Thoracic aorta (tissue), 2 donors: ENCODE results near the gene ARHGEF28. TPM values are rescaled to one million over a fixed set of nuclear protein-coding genes. Genes with fewer than 3 reads are reported as not detected.

Experiments used
- ATAC-seq: fragments of 150-250 bp; one replicate; pipeline ENCODE4 v1.8.0; 2017; ENCODE audit warnings: low read depth; ENCODE audit not compliant: insufficient number of reproducible peaks, low FRiP score
- DNase-seq: peaks from one replicate; pipeline ENCODE4 v3.0.0-alpha.2; 2020; ENCODE audit warnings: low spot score
- H3K27ac ChIP-seq, 2 donors: fragments of 200-600 bp; sonication (generic); 1 replicate in 1 of 2; 2 replicates in 1 of 2; pipeline ENCODE4 v1.5.1; 2016; ENCODE audit warnings: mild to moderate bottlenecking in 2 of 2, moderate library complexity in 2 of 2
- H3K27me3 ChIP-seq: fragments of 200-600 bp; sonication (generic); replicated peaks from 2 replicates; pipeline ENCODE4 v1.6.0; 2016; ENCODE audit warnings: mild to moderate bottlenecking; ENCODE audit not compliant: insufficient read depth
- H3K36me3 ChIP-seq: fragments of 200-600 bp; sonication (generic); one replicate; pipeline ENCODE4 v1.5.1; 2016
- H3K4me1 ChIP-seq, 2 donors: fragments of 200-600 bp; sonication (generic); 1 replicate in 1 of 2; 2 replicates in 1 of 2; pipeline versions ENCODE4 v1.5.1 to v1.6.0; 2016; ENCODE audit warnings: low read depth in 2 of 2, mild to moderate bottlenecking in 1 of 2; ENCODE audit not compliant: control insufficient read depth in 1 of 2
- H3K4me3 ChIP-seq: fragments of 200-600 bp; sonication (generic); 2 replicates; pipeline ENCODE4 v1.5.1; 2016; ENCODE audit warnings: mild to moderate bottlenecking
- H3K9me3 ChIP-seq: fragments of 200-600 bp; sonication (generic); 2 replicates; pipeline ENCODE4 v1.5.1; 2016
- total RNA-seq, 2 donors: library from RNA; depleted of rRNA; stranded (reverse); fragments of >200 nt; gene quantifications; one replicate each; pipeline versions ENCODE4 v1.1.0 to v1.2.3, GENCODE V29; 2016
- TF ChIP-seq, protein P1 (sequence below): fragments of 200-600 bp; sonication (generic); IDR thresholded peaks from one replicate; pipeline ENCODE4 v1.5.1; 2019; ENCODE audit warnings: antibody characterized with exemption

The ARHGEF28 gene
- total RNA-seq, 2 donors from 2014 or later = 35.5 to 40.8 TPM

DNA sequence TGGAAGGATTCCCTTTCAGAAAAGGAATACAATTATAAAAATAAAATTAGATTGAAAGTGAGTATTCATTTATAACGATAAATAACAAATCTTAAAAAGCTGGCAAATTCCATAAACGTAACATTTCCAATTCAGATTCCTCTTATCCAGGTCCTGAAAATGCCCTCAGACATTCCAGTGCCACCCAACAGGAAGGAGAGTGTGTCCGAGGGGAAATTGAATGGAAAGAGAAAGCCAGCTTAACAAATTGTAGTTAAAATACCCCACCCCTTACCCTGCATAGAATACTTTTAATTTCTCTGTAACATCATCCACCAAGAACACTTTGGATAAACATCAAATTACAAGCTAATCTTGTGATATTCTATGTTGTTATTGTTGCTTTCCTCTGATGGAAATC is 72.0 kb downstream of the ARHGEF28 start:
- TF ChIP-seq, protein P1, sequence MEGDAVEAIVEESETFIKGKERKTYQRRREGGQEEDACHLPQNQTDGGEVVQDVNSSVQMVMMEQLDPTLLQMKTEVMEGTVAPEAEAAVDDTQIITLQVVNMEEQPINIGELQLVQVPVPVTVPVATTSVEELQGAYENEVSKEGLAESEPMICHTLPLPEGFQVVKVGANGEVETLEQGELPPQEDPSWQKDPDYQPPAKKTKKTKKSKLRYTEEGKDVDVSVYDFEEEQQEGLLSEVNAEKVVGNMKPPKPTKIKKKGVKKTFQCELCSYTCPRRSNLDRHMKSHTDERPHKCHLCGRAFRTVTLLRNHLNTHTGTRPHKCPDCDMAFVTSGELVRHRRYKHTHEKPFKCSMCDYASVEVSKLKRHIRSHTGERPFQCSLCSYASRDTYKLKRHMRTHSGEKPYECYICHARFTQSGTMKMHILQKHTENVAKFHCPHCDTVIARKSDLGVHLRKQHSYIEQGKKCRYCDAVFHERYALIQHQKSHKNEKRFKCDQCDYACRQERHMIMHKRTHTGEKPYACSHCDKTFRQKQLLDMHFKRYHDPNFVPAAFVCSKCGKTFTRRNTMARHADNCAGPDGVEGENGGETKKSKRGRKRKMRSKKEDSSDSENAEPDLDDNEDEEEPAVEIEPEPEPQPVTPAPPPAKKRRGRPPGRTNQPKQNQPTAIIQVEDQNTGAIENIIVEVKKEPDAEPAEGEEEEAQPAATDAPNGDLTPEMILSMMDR = no peak
- no peaks in the 10 kb centered on the region for H3K36me3 ChIP-seq
- H3K4me3 ChIP-seq = no peak overlapping the region
- no peak overlapping the region for H3K27ac ChIP-seq
- DNase-seq = no peak
- no peaks in the 10 kb centered on the region for H3K27me3 ChIP-seq
- ATAC-seq = no peak
- H3K4me1 ChIP-seq = peaks cover 12 to 20% of the 10 kb centered on the region in 2 donors
- H3K9me3 ChIP-seq = no peaks in the 10 kb centered on the region

DNA sequence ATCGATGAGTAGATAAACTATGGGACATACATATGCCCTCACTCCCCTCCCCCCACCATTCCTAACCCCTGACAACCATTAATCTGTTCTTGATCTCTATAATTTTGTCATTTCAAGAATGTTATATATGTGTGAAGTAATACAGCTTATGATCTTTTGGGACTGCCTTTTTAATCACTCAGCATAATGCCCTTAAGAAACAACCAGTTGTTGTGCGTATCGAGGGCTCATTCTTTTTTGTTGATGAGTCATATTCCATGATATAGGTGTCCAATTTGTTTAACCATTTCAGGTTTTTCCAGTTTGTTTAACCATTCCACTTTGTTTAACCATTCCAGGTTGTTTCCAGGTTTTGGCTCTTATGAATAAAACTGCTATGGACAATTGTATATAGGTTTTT is 75.6 kb downstream of the ARHGEF28 start:
- TF ChIP-seq, protein P1 = no peak
- DNase-seq = no peak
- H3K36me3 ChIP-seq = no peaks in the 10 kb centered on the region
- peaks cover under 1 to 4% of the 10 kb centered on the region in 2 donors for H3K4me1 ChIP-seq
- H3K4me3 ChIP-seq = no peak overlapping the region
- no peak overlapping the region for H3K27ac ChIP-seq
- no peak for ATAC-seq
- no peaks in the 10 kb centered on the region for H3K9me3 ChIP-seq
- no peaks in the 10 kb centered on the region for H3K27me3 ChIP-seq

DNA sequence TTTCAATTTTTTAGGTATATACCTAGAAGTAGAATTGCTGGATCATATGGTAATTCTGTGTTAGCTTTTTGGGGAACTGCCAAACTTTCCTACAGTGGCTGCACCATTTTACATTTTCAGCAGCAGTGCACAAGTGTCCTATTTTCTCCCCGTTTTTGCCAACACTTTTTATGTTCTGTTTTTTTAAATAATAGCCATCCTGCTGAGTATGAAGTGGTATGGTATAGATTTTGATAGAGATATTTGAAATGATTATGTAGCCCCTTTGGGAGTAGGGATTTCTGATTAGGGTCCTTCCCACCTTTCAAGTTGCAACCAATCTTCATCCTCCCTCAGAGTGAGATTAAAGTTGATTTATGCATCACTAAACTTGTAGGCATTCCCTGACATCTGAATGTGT is 76.5 kb downstream of the ARHGEF28 start:
- ATAC-seq = no peak
- Histone ChIP-seq H3K27ac (no peak overlapping the region), H3K4me1 (peaks cover 4 to 14% of the 10 kb centered on the region in 2 donors), H3K27me3 (no peaks in the 10 kb centered on the region), H3K36me3 (no peaks in the 10 kb centered on the region), H3K9me3 (no peaks in the 10 kb centered on the region), H3K4me3 (no peak overlapping the region)
- DNase-seq = no peak
- TF ChIP-seq, protein P1 = no peak

DNA sequence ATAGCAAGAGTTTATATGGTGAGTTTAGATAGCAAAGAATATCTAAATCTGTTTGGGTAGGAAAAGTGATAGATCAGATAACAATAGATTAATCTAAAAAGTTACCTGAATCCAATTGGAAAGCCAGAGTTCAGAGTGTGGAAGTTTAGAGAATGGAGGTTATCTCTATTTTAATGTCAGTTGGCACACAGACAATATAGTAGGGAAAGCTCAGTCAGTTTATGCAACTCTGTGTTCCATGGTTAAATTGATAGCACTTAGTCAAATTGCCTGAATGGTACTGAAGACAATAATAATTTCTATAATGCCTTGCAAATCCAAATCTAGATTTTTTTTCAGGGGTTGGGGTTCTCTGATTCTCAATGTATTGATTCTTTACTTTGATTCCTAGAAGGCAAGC is 77.0 kb downstream of the ARHGEF28 start:
- Histone ChIP-seq H3K4me1 (peaks cover 4 to 18% of the 10 kb centered on the region in 2 donors), H3K27me3 (no peaks in the 10 kb centered on the region), H3K27ac (no peak overlapping the region), H3K4me3 (no peak overlapping the region), H3K36me3 (no peaks in the 10 kb centered on the region), H3K9me3 (no peaks in the 10 kb centered on the region)
- TF ChIP-seq, protein P1 = no peak
- DNase-seq (no peak), ATAC-seq (no peak)

DNA sequence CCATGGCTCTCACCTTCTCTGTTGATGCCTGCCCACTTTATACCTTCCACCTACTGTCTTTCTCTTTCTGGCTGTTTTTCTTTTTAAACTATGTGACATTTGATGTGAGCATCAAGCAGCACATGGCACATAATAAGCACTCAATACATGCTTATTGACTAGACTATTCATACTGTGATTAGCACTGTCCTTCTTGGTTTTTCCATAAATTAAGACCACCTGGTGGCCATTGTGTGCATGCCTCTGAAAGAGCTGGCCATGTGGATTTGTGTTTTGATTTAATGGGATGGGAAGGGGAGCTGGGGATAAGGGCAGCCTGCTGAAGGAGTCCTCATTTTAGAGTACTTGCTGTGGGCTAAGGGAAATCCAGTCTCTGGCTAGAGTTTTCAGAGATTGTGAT is 79.4 kb downstream of the ARHGEF28 start:
- no peaks in the 10 kb centered on the region for H3K27me3 ChIP-seq
- H3K4me1 ChIP-seq = peaks cover 4 to 20% of the 10 kb centered on the region in 2 donors
- TF ChIP-seq, protein P1 = no peak
- no peak overlapping the region for H3K27ac ChIP-seq
- H3K9me3 ChIP-seq = no peaks in the 10 kb centered on the region
- H3K4me3 ChIP-seq = no peak overlapping the region
- DNase-seq (no peak), ATAC-seq (no peak)
- H3K36me3 ChIP-seq = no peaks in the 10 kb centered on the region
